Caki2 (cell line): ENCODE data around the gene SPOCK1. TPM values are rescaled to one million over a fixed set of nuclear protein-coding genes. Genes with fewer than 3 reads are reported as not detected.

ENCODE experiments used
- DNase-seq: peaks from one replicate; pipeline ENCODE4 v3.0.0-alpha.2; 2015; ENCODE audit warnings: low read depth
- in situ Hi-C: cut with HindIII; loops from 2 replicates; pipeline ENCODE4 v1.10.0; 2016; ENCODE audit warnings: low sequenced_read_pairs, low pct_unique_long_range_greater_than_20kb, mixed read lengths
- total RNA-seq: library from RNA; depleted of rRNA; stranded (reverse); fragments of >200 nt; shearing (Covaris generic); gene quantifications from 2 replicates; pipeline ENCODE4 v1.2.3, GENCODE V29; 2014; ENCODE audit warnings: low replicate concordance

SPOCK1 gene
- total RNA-seq, 1 experiment from 2014 or later, result 25.6 TPM

GRCh38 chr5:137034764-137035479 lies 464.2 kb downstream of the SPOCK1 start:
- DNase-seq, result no peak
- in situ Hi-C loops, result no loop called here

GRCh38 chr5:137034213-137034612 lies 464.9 kb downstream of the SPOCK1 start:
- in situ Hi-C loops, result no loop called here
- DNase-seq, result no peak

- in situ Hi-C loops, result no loop called here
- DNase-seq, result no peak
Measured at GRCh38 chr5:137032929-137033328, 466.2 kb downstream of the SPOCK1 start.

GRCh38 chr5:137027758-137028157 lies 471.4 kb downstream of the SPOCK1 start:
- in situ Hi-C loops, result no loop called here

GRCh38 chr5:137026296-137026695 lies 472.8 kb downstream of the SPOCK1 start:
- DNase-seq, result no peak

More at GRCh38 chr5:137027758-137028157, 471.4 kb downstream of the SPOCK1 start:
- DNase-seq, result no peak

GRCh38 chr5:137024044-137024443 lies 475.1 kb downstream of the SPOCK1 start:
- no peak for DNase-seq
- in situ Hi-C loops, result no loop called here

More at GRCh38 chr5:137026296-137026695, 472.8 kb downstream of the SPOCK1 start:
- in situ Hi-C loops, result no loop called here

GRCh38 chr5:137023371-137023770 lies 475.8 kb downstream of the SPOCK1 start:
- DNase-seq, result no peak
- in situ Hi-C loops, result no loop called here

GRCh38 chr5:137022725-137023124 lies 476.4 kb downstream of the SPOCK1 start:
- in situ Hi-C loops, result no loop called here
- DNase-seq, result no peak

- in situ Hi-C loops, result no loop called here
- no peak for DNase-seq
Measured at GRCh38 chr5:137022043-137022442, 477.1 kb downstream of the SPOCK1 start.

GRCh38 chr5:137019229-137019628 lies 479.9 kb downstream of the SPOCK1 start:
- DNase-seq, result no peak
- in situ Hi-C loops, result no loop called here

- DNase-seq, result no peak
- in situ Hi-C loops, result no loop called here
Measured at GRCh38 chr5:137016783-137017324, 482.3 kb downstream of the SPOCK1 start.

GRCh38 chr5:137015540-137016116 lies 483.5 kb downstream of the SPOCK1 start:
- DNase-seq, result no peak
- in situ Hi-C loops, result no loop called here

- DNase-seq, result no peak
- in situ Hi-C loops, result no loop called here
Measured at GRCh38 chr5:137014731-137015130, 484.4 kb downstream of the SPOCK1 start.

- in situ Hi-C loops, result no loop called here
- no peak for DNase-seq
Measured at GRCh38 chr5:137010226-137010625, 488.9 kb downstream of the SPOCK1 start.

- in situ Hi-C loops, result no loop called here
Measured at GRCh38 chr5:137004279-137004678, 494.8 kb downstream of the SPOCK1 start.

GRCh38 chr5:137001026-137001569 lies 498.0 kb downstream of the SPOCK1 start:
- no peak for DNase-seq

More at GRCh38 chr5:137004279-137004678, 494.8 kb downstream of the SPOCK1 start:
- DNase-seq, result no peak

GRCh38 chr5:136999787-137000186 lies 499.3 kb downstream of the SPOCK1 start:
- in situ Hi-C loops, result no loop called here

More at GRCh38 chr5:137001026-137001569, 498.0 kb downstream of the SPOCK1 start:
- in situ Hi-C loops, result no loop called here

GRCh38 chr5:136998854-136999357 lies 500.2 kb downstream of the SPOCK1 start:
- DNase-seq, result no peak
- in situ Hi-C loops, result no loop called here

More at GRCh38 chr5:136999787-137000186, 499.3 kb downstream of the SPOCK1 start:
- DNase-seq, result no peak

GRCh38 chr5:136994154-136994553 lies 505.0 kb downstream of the SPOCK1 start:
- DNase-seq, result no peak
- in situ Hi-C loops, result no loop called here
